NK-92 treated with Interleukin-12 subunit alpha and Interleukin-12 subunit beta, amount 100 ng/mL, for 24 hours (cell line): ENCODE results near the gene PHC2.

Experiments
- DNase-seq: peaks from one replicate; lab custom pipeline; 2025; lab: John Stamatoyannopoulos, UW

The PHC2 gene

GRCh38 chr1:33420870-33421775, 9.8 kb downstream of the PHC2 start:
- DNase-seq, result no peak

- DNase-seq, result no peak
These were observed 12.1 kb downstream of the PHC2 start for GRCh38 chr1:33418811-33419210.

GRCh38 chr1:33414879-33415278, 16.0 kb downstream of the PHC2 start:
- no peak for DNase-seq

GRCh38 chr1:33410091-33410701, 20.7 kb downstream of the PHC2 start:
- DNase-seq, result no peak

GRCh38 chr1:33408093-33408436, 22.8 kb downstream of the PHC2 start:
- no peak for DNase-seq

GRCh38 chr1:33407352-33408092, 23.4 kb downstream of the PHC2 start:
- no peak for DNase-seq

GRCh38 chr1:33402206-33402605, 28.7 kb downstream of the PHC2 start:
- no peak for DNase-seq

GRCh38 chr1:33401471-33401870, 29.4 kb downstream of the PHC2 start:
- DNase-seq, result no peak

GRCh38 chr1:33400153-33400911, 30.6 kb downstream of the PHC2 start:
- no peak for DNase-seq

- no peak for DNase-seq
These were observed 31.5 kb downstream of the PHC2 start for GRCh38 chr1:33399375-33399774.

- no peak for DNase-seq
These were observed 32.9 kb downstream of the PHC2 start for GRCh38 chr1:33397994-33398393.

- no peak for DNase-seq
These were observed 33.8 kb downstream of the PHC2 start for GRCh38 chr1:33397125-33397506.

- no peak for DNase-seq
These were observed 34.4 kb downstream of the PHC2 start for GRCh38 chr1:33396188-33397124.

GRCh38 chr1:33394770-33395169, 36.1 kb downstream of the PHC2 start:
- DNase-seq, result no peak

- no peak for DNase-seq
These were observed 36.9 kb downstream of the PHC2 start for GRCh38 chr1:33393991-33394390.

- DNase-seq, result no peak
These were observed 37.4 kb downstream of the PHC2 start for GRCh38 chr1:33393524-33393923.

GRCh38 chr1:33392639-33393038, 38.3 kb downstream of the PHC2 start:
- no peak for DNase-seq

GRCh38 chr1:33392206-33392605, 38.7 kb downstream of the PHC2 start:
- no peak for DNase-seq

GRCh38 chr1:33391343-33392078, 39.4 kb downstream of the PHC2 start:
- DNase-seq, result no peak

- DNase-seq, result no peak
These were observed 40.4 kb downstream of the PHC2 start for GRCh38 chr1:33390542-33390941.
